ENCODE data around the gene LILRB5.
"Not testable (repeated sequence)": the region's sequence is repeated elsewhere in the genome, so short reads cannot be mapped to it uniquely, and the experiment has no call there.

The LILRB5 gene

GRCh38 chr19:54257116-54257480 lies at the start of gene LILRB5:
TSS of gene LILRB5 (minus strand) at chr19:54257273. CDS start at chr19:54257193, 80 bp downstream.
- Histone ChIP-seq H3K9me3 (no peaks in the 10 kb centered on the region), H3K4me3 (no peak within 1 kb of the TSS), H4K20me1 (no peaks in the 10 kb centered on the region), H3K4me2 (peak within 1 kb of the TSS; percentile 69), H3K36me3 (no peaks in the 10 kb centered on the region), H3K4me1 (peaks cover 31% of the 10 kb centered on the region), H3K27ac (peak within 1 kb of the TSS; percentile 4; the same call in 1 of the 2 replicates), H3K9ac (0 out of 2 replicates have a peak within 1 kb of the TSS, but pooled peaks have one; percentile 6), H3K27me3 (no peaks in the 10 kb centered on the region)
- TF ChIP-seq Cebpa-rat (IDR thresholded peaks at IDR 0.05): no peak

GRCh38 chr19:54305141-54305540 lies 48.1 kb upstream of the LILRB5 start:
- Histone ChIP-seq H3K9me3 (no peaks in the 10 kb centered on the region), H3K27me3 (no peaks in the 10 kb centered on the region), H3K4me3 (no peak overlapping the region), H3K36me3 (no peaks in the 10 kb centered on the region), H3K4me1 (peaks cover 32% of the 10 kb centered on the region), H3K9ac (no peak overlapping the region), H3K27ac (no peak overlapping the region), H4K20me1 (no peaks in the 10 kb centered on the region), H3K4me2 (no peak overlapping the region)
- TF ChIP-seq Cebpa-rat (IDR thresholded peaks at IDR 0.05): no peak

- Histone ChIP-seq H3K36me3 (no peaks in the 10 kb centered on the region), H3K9ac (no peak overlapping the region), H3K4me1 (peaks cover 54% of the 10 kb centered on the region), H3K4me3 (no peak overlapping the region), H3K4me2 (peak overlapping the region; percentile 37), H4K20me1 (no peaks in the 10 kb centered on the region), H3K27ac (no peak overlapping the region), H3K9me3 (no peaks in the 10 kb centered on the region), H3K27me3 (no peaks in the 10 kb centered on the region)
- no peak for TF ChIP-seq Cebpa-rat (IDR thresholded peaks at IDR 0.05)
Observed at GRCh38 chr19:54302257-54302656, 45.2 kb upstream of the LILRB5 start.

- Histone ChIP-seq H3K4me1 (peaks cover 46% of the 10 kb centered on the region), H3K4me2 (peak overlapping the region; percentile 59), H3K27me3 (no peaks in the 10 kb centered on the region), H3K9me3 (0 out of 2 replicates have a peak, but pooled peaks cover 2% of the 10 kb centered on the region), H3K27ac (no peak overlapping the region), H4K20me1 (no peaks in the 10 kb centered on the region), H3K9ac (no peak overlapping the region), H3K36me3 (no peaks in the 10 kb centered on the region), H3K4me3 (no peak overlapping the region)
- TF ChIP-seq Cebpa-rat (IDR thresholded peaks at IDR 0.05): no peak
Observed at GRCh38 chr19:54299515-54299914, 42.4 kb upstream of the LILRB5 start.

- H3K4me1 ChIP-seq: peaks cover 42% of the 10 kb centered on the region
- no peaks in the 10 kb centered on the region for H3K36me3 ChIP-seq
- no peaks in the 10 kb centered on the region for H4K20me1 ChIP-seq
- peaks cover 6% of the 10 kb centered on the region; the same call in 1 of the 2 replicates for H3K9me3 ChIP-seq
- TF ChIP-seq Cebpa-rat (IDR thresholded peaks at IDR 0.05): no peak
- H3K4me3 ChIP-seq: no peak overlapping the region
- peak overlapping the region; percentile 59 for H3K4me2 ChIP-seq
- H3K9ac ChIP-seq: no peak overlapping the region
- no peak overlapping the region for H3K27ac ChIP-seq
- H3K27me3 ChIP-seq: no peaks in the 10 kb centered on the region
Observed at GRCh38 chr19:54299126-54299498, 42.0 kb upstream of the LILRB5 start.

GRCh38 chr19:54298357-54299125 lies 41.5 kb upstream of the LILRB5 start:
- H3K4me3 ChIP-seq: no peak overlapping the region
- H3K27ac ChIP-seq: no peak overlapping the region
- H3K4me1 ChIP-seq: peaks cover 37% of the 10 kb centered on the region
- peak overlapping the region; percentile 59 for H3K4me2 ChIP-seq
- H4K20me1 ChIP-seq: no peaks in the 10 kb centered on the region
- peaks cover 11% of the 10 kb centered on the region; the same call in 1 of the 2 replicates for H3K9me3 ChIP-seq
- H3K9ac ChIP-seq: no peak overlapping the region
- no peaks in the 10 kb centered on the region for H3K27me3 ChIP-seq
- TF ChIP-seq Cebpa-rat (IDR thresholded peaks at IDR 0.05): no peak
- no peaks in the 10 kb centered on the region for H3K36me3 ChIP-seq

GRCh38 chr19:54297759-54298305 lies 40.8 kb upstream of the LILRB5 start:
- Histone ChIP-seq H4K20me1 (no peaks in the 10 kb centered on the region), H3K9me3 (peaks cover 14% of the 10 kb centered on the region; the same call in 1 of the 2 replicates), H3K4me3 (no peak overlapping the region), H3K27me3 (no peaks in the 10 kb centered on the region), H3K27ac (no peak overlapping the region), H3K9ac (no peak overlapping the region), H3K4me1 (peaks cover 35% of the 10 kb centered on the region), H3K36me3 (no peaks in the 10 kb centered on the region), H3K4me2 (peak overlapping the region; percentile 59)
- TF ChIP-seq Cebpa-rat (IDR thresholded peaks at IDR 0.05): no peak

- H3K4me2 ChIP-seq: no peak overlapping the region
- no peak for TF ChIP-seq Cebpa-rat (IDR thresholded peaks at IDR 0.05)
- H3K4me3 ChIP-seq: no peak overlapping the region
- no peak overlapping the region for H3K27ac ChIP-seq
- no peaks in the 10 kb centered on the region for H4K20me1 ChIP-seq
- H3K9ac ChIP-seq: no peak overlapping the region
- peaks cover 14% of the 10 kb centered on the region; the same call in 1 of the 2 replicates for H3K9me3 ChIP-seq
- H3K36me3 ChIP-seq: no peaks in the 10 kb centered on the region
- H3K4me1 ChIP-seq: peaks cover 44% of the 10 kb centered on the region
- no peaks in the 10 kb centered on the region for H3K27me3 ChIP-seq
Observed at GRCh38 chr19:54294539-54294938, 37.5 kb upstream of the LILRB5 start.

- not testable (repeated sequence) for H3K9me3 ChIP-seq, H3K36me3 ChIP-seq, H3K4me3 ChIP-seq, H4K20me1 ChIP-seq, H3K27me3 ChIP-seq
- Histone ChIP-seq H3K9ac (peak overlapping the region; percentile 64; the same call in 1 of the 2 replicates), H3K4me1 (peaks cover 75% of the 10 kb centered on the region), H3K27ac (peak overlapping the region; percentile 70), H3K4me2 (peak overlapping the region; percentile 93)
Observed at GRCh38 chr19:54289160-54289559, 32.1 kb upstream of the LILRB5 start.

- H3K9me3 ChIP-seq: no peaks in the 10 kb centered on the region
- H3K4me1 ChIP-seq: peaks cover 88% of the 10 kb centered on the region
- peak overlapping the region; percentile 93 for H3K4me2 ChIP-seq
- no peaks in the 10 kb centered on the region for H3K27me3 ChIP-seq
- H4K20me1 ChIP-seq: no peaks in the 10 kb centered on the region
- no peaks in the 10 kb centered on the region for H3K36me3 ChIP-seq
- H3K9ac ChIP-seq: no peak overlapping the region
- peak overlapping the region; percentile 97; the same call in 1 of the 2 replicates for H3K27ac ChIP-seq
- H3K4me3 ChIP-seq: no peak overlapping the region
- no peak for TF ChIP-seq Cebpa-rat (IDR thresholded peaks at IDR 0.05)
Observed at GRCh38 chr19:54287456-54287855, 30.4 kb upstream of the LILRB5 start.

- H3K4me1 ChIP-seq: peaks cover 92% of the 10 kb centered on the region
- not testable (repeated sequence) for H3K36me3 ChIP-seq, H3K9me3 ChIP-seq, H4K20me1 ChIP-seq, H3K27me3 ChIP-seq
- H3K4me2 ChIP-seq: peak overlapping the region; percentile 93
- peak overlapping the region; percentile 86 for H3K9ac ChIP-seq
- peak overlapping the region; percentile 97 for H3K27ac ChIP-seq
- H3K4me3 ChIP-seq: peak overlapping the region; percentile 36
Observed at GRCh38 chr19:54286283-54286682, 29.2 kb upstream of the LILRB5 start.

- H3K4me2 ChIP-seq: peak overlapping the region; percentile 93
Observed at GRCh38 chr19:54285427-54286056, 28.5 kb upstream of the LILRB5 start.

More at GRCh38 chr19:54285427-54286056, 28.5 kb upstream of the LILRB5 start:
- Histone ChIP-seq H3K27ac (peak overlapping the region; percentile 99), H3K9ac (peak overlapping the region; percentile 86), H3K4me3 (peak overlapping the region; percentile 36), H3K4me1 (peaks cover 95% of the 10 kb centered on the region)
- not testable (repeated sequence) for H3K36me3 ChIP-seq, H3K9me3 ChIP-seq, H4K20me1 ChIP-seq, H3K27me3 ChIP-seq

Data from BLaER1 (cell line).